ENCODE results near the gene IKBKE.

IKBKE gene

DNA sequence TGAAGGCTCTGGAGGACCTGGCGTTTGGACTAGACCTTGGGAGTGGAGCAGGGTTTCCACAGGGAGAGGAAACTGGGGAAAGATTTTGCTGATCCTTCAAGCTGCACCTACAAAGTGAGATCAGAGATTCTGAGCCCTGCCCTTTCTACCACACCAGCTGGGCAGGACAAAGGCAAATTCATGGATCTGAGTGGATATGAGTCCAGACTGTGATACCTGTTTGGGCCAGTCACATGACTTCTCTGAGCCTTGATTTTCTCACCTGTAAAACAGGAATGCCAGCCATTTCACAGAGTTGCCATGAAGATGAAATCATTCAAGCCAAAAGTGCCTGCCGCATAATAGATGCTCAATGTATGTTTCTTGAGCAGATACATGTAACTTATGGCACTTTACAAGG is 32.1 kb downstream of the IKBKE start:
- H3K4me3 ChIP-seq (ENCODE audit: low read depth, low read length): no peak overlapping the region
- no peak for DNase-seq (ENCODE audit: low read depth, low spot score)
- in situ Hi-C loops (cut with HindIII; ENCODE audit: low sequenced_read_pairs): no loop called here
- TF ChIP-seq, protein P1, sequence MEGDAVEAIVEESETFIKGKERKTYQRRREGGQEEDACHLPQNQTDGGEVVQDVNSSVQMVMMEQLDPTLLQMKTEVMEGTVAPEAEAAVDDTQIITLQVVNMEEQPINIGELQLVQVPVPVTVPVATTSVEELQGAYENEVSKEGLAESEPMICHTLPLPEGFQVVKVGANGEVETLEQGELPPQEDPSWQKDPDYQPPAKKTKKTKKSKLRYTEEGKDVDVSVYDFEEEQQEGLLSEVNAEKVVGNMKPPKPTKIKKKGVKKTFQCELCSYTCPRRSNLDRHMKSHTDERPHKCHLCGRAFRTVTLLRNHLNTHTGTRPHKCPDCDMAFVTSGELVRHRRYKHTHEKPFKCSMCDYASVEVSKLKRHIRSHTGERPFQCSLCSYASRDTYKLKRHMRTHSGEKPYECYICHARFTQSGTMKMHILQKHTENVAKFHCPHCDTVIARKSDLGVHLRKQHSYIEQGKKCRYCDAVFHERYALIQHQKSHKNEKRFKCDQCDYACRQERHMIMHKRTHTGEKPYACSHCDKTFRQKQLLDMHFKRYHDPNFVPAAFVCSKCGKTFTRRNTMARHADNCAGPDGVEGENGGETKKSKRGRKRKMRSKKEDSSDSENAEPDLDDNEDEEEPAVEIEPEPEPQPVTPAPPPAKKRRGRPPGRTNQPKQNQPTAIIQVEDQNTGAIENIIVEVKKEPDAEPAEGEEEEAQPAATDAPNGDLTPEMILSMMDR (IDR thresholded peaks at IDR 0.05; ENCODE audit: low read depth, low read length): no peak

DNA sequence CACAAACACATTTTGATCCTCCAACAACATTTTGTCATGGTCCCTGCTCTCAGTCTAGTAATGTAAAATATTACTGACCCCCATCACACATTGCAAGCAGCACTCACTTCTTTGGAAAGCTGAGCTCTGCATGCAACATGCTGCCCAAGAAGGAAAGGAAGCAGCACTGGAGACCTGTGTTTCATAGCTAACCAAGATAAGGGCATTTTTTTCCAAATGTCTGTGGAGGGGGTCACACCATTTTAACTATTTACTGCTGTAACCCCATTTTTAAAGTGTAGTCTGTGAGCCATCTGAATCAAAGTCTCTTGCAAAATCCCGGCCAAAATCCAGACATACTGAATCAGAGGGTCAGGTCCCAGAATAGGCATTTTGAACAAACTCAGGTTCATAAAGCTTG is 32.5 kb downstream of the IKBKE start:
- H3K4me3 ChIP-seq (ENCODE audit: low read depth, low read length): no peak overlapping the region
- DNase-seq (ENCODE audit: low read depth, low spot score): no peak
- TF ChIP-seq, protein P1 (IDR thresholded peaks at IDR 0.05; ENCODE audit: low read depth, low read length): no peak
- in situ Hi-C loops (cut with HindIII; ENCODE audit: low sequenced_read_pairs): no loop called here

GRCh38 chr1:206503591-206504362 is 33.5 kb downstream of the IKBKE start:
- in situ Hi-C loops (cut with HindIII; ENCODE audit: low sequenced_read_pairs): no loop called here
- peak; percentile 97 for DNase-seq (ENCODE audit: low read depth, low spot score)
- H3K4me3 ChIP-seq (ENCODE audit: low read depth, low read length): no peak overlapping the region
- TF ChIP-seq, protein P1 (IDR thresholded peaks at IDR 0.05; ENCODE audit: low read depth, low read length): no peak

DNA sequence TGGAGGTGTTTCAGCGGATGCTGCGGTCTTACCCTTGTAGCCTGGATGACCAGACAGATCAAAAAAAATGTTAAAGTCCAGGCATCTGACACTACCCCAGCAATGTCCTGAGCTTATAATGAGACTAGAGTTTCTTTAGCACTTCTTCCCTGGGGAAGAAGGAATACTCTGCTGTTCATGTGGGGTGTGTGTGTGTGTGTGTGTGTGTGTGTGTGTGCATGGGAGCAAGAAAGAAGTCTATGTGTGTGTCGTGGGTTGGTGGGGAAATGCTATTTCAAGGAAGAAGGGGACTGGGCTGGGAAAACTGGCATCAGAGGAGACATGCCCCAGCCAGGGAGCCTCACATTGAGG is 34.1 kb downstream of the IKBKE start:
- in situ Hi-C loops (cut with HindIII; ENCODE audit: low sequenced_read_pairs): no loop called here
- H3K4me3 ChIP-seq (ENCODE audit: low read depth, low read length): no peak overlapping the region
- no peak for DNase-seq (ENCODE audit: low read depth, low spot score)
- TF ChIP-seq, protein P1 (IDR thresholded peaks at IDR 0.05; ENCODE audit: low read depth, low read length): no peak

- in situ Hi-C loops (cut with HindIII; ENCODE audit: low sequenced_read_pairs): no loop called here
- peak; percentile 37 for DNase-seq (ENCODE audit: low read depth, low spot score)
- TF ChIP-seq, protein P1 (IDR thresholded peaks at IDR 0.05; ENCODE audit: low read depth, low read length): peak; percentile 75
- no peak overlapping the region for H3K4me3 ChIP-seq (ENCODE audit: low read depth, low read length)
Measured at GRCh38 chr1:206505702-206506355, 35.6 kb downstream of the IKBKE start.

DNA sequence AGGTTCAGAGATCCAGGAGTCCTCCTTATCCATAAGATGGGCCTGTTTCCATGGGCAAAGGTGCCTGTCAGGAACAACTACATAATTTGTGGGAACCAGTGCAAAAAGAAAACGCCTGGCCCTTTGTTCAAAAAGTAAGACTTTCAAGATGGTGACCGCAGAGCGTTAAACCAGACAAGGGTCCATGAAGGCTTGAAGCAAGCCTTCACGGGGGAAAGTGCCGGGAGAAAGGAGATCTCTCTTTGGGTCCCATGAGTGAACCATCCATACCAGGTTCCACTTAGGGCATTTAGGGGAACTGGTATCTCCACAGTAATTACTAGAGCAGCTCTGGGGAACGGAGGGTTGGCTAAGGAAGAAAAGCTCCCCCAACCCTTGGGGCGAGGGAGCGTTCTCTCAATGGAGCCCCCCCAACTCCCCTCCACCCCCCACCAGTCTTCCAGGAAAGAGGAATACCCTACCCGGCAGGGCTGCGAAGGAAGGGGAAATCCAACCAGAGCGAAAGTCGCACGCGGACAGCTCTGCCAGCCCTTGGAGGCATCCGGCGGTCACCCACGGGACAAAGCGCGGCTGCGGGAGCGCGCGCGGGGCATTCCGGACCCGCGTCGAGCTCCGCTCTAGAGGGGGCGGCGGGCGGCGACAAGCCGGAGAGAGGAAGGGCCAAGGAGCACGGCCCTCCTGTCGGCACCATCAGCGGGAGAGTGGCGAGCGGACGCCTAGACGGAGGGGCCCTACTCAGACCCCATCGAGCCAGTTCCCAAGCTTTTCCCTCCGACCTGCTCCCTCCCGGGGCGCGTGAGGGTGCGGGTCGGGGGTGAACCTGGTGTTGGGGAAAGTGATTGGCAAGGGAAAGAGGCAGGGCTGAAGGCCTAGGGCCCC is 36.4 kb downstream of the IKBKE start:
- TF ChIP-seq, protein P1 (IDR thresholded peaks at IDR 0.05; ENCODE audit: low read depth, low read length): no peak
- H3K4me3 ChIP-seq (ENCODE audit: low read depth, low read length): peak overlapping the region; percentile 37
- no peak for DNase-seq (ENCODE audit: low read depth, low spot score)
- in situ Hi-C loops (cut with HindIII; ENCODE audit: low sequenced_read_pairs): no loop called here
